GM19043 (cell line): ENCODE data around the gene CASP10.
A peak's percentile ranks its signal among the peaks of the same experiment; 100 is the strongest.
"Not testable (repeated sequence)": the region's sequence is repeated elsewhere in the genome, so short reads cannot be mapped to it uniquely, and the experiment has no call there.

Experiments used
- ATAC-seq: cut with Tn5 transposase; IDR thresholded peaks from one replicate; pipeline ENCODE4 v1.9.1; 2021; ENCODE audit warnings: low read depth; ENCODE audit not compliant: unreplicated experiment

Gene CASP10

GRCh38 chr2:201154615-201155399 lies 28.1 kb upstream of the CASP10 start:
- no peak for ATAC-seq

- ATAC-seq, result no peak
These were observed 26.9 kb upstream of the CASP10 start for GRCh38 chr2:201156036-201156435.

- ATAC-seq, result no peak
These were observed 26.3 kb upstream of the CASP10 start for GRCh38 chr2:201156640-201157039.

- peak; percentile 7 for ATAC-seq
These were observed 25.2 kb upstream of the CASP10 start for GRCh38 chr2:201157694-201158093.

- ATAC-seq, result peak; percentile 98
These were observed 24.6 kb upstream of the CASP10 start for GRCh38 chr2:201158111-201158929.

GRCh38 chr2:201164166-201164565 lies 18.8 kb upstream of the CASP10 start:
- ATAC-seq, result no peak

- no peak for ATAC-seq
These were observed 15.4 kb upstream of the CASP10 start for GRCh38 chr2:201167546-201167945.

GRCh38 chr2:201168496-201168895 lies 14.4 kb upstream of the CASP10 start:
- ATAC-seq, result not testable (repeated sequence)

- no peak for ATAC-seq
These were observed 11.6 kb upstream of the CASP10 start for GRCh38 chr2:201171259-201171814.

GRCh38 chr2:201172279-201172678 lies 10.7 kb upstream of the CASP10 start:
- no peak for ATAC-seq

- no peak for ATAC-seq
These were observed 8.3 kb upstream of the CASP10 start for GRCh38 chr2:201174687-201175086.

GRCh38 chr2:201176081-201176481 lies 6.9 kb upstream of the CASP10 start:
- no peak for ATAC-seq

- no peak for ATAC-seq
These were observed 2.9 kb upstream of the CASP10 start for GRCh38 chr2:201180010-201180409.

GRCh38 chr2:201183365-201183727 lies 405 bp downstream of the CASP10 start:
- no peak for ATAC-seq

- ATAC-seq, result not testable (repeated sequence)
These were observed 894 bp downstream of the CASP10 start for GRCh38 chr2:201183835-201184234.

GRCh38 chr2:201184248-201184647 lies 1.3 kb downstream of the CASP10 start:
- ATAC-seq, result not testable (repeated sequence)

GRCh38 chr2:201185863-201186262 lies 2.9 kb downstream of the CASP10 start:
- ATAC-seq, result no peak

GRCh38 chr2:201186982-201187381 lies 4.0 kb downstream of the CASP10 start:
- ATAC-seq, result no peak

- ATAC-seq, result no peak
These were observed 5.5 kb downstream of the CASP10 start for GRCh38 chr2:201188449-201188848.

- no peak for ATAC-seq
These were observed 8.4 kb downstream of the CASP10 start for GRCh38 chr2:201191132-201191875.

GRCh38 chr2:201194097-201194496 lies 11.2 kb downstream of the CASP10 start:
- peak; percentile 94 for ATAC-seq
